Measurements from ENCODE around the gene KAT6B. TPM values are rescaled to one million over a fixed set of nuclear protein-coding genes. Genes with fewer than 3 reads are reported as not detected.

Gene KAT6B
- total and polyA plus RNA-seq, 2 experiments from 2014 or later = 32.0 to 43.9 TPM

DNA sequence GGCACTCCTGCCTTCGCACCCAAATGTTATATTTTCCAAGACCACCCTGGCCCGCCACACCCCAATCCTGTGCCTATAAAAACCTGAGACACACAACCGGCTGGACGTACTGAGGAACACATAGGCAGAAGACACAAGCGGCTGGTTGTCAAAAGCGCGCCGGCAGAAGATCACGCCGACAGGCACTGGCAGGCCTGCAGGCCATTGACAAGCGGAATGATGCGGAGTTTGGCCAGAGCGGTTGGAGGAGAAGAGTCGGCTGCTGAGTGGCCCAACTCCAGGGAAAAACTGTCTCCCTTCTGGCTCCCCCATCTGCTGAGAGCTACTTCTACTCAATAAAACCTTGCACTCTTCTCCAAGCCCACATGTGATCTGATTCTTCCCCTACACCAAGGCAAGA lies 245.4 kb downstream of the KAT6B start:
- Histone ChIP-seq H3K9me3 (ENCODE audit: low read depth) (no peaks in the 10 kb centered on the region), H3K27me3 (peaks cover 34% of the 10 kb centered on the region), H3K27ac (no peak overlapping the region), H3K4me3 (no peak overlapping the region), H3K4me1 (ENCODE audit: low read depth) (peaks cover 6% of the 10 kb centered on the region), H3K36me3 (no peaks in the 10 kb centered on the region)
- TF ChIP-seq, protein P1, sequence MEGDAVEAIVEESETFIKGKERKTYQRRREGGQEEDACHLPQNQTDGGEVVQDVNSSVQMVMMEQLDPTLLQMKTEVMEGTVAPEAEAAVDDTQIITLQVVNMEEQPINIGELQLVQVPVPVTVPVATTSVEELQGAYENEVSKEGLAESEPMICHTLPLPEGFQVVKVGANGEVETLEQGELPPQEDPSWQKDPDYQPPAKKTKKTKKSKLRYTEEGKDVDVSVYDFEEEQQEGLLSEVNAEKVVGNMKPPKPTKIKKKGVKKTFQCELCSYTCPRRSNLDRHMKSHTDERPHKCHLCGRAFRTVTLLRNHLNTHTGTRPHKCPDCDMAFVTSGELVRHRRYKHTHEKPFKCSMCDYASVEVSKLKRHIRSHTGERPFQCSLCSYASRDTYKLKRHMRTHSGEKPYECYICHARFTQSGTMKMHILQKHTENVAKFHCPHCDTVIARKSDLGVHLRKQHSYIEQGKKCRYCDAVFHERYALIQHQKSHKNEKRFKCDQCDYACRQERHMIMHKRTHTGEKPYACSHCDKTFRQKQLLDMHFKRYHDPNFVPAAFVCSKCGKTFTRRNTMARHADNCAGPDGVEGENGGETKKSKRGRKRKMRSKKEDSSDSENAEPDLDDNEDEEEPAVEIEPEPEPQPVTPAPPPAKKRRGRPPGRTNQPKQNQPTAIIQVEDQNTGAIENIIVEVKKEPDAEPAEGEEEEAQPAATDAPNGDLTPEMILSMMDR (IDR thresholded peaks at IDR 0.05; ENCODE audit: low read depth, low read length) = no peak
- DNase-seq (ENCODE audit: low read depth in 1 of 2, low spot score in 1 of 2) = no peak

GRCh38 chr10:75072727-75073126 lies 246.3 kb downstream of the KAT6B start:
- Histone ChIP-seq H3K4me1 (ENCODE audit: low read depth) (peaks cover 6% of the 10 kb centered on the region), H3K9me3 (ENCODE audit: low read depth) (no peaks in the 10 kb centered on the region), H3K27ac (no peak overlapping the region), H3K4me3 (no peak overlapping the region), H3K27me3 (peaks cover 41% of the 10 kb centered on the region), H3K36me3 (no peaks in the 10 kb centered on the region)
- TF ChIP-seq, protein P1 (IDR thresholded peaks at IDR 0.05; ENCODE audit: low read depth, low read length) = no peak
- DNase-seq (ENCODE audit: low read depth in 1 of 2, low spot score in 1 of 2) = no peak

DNA sequence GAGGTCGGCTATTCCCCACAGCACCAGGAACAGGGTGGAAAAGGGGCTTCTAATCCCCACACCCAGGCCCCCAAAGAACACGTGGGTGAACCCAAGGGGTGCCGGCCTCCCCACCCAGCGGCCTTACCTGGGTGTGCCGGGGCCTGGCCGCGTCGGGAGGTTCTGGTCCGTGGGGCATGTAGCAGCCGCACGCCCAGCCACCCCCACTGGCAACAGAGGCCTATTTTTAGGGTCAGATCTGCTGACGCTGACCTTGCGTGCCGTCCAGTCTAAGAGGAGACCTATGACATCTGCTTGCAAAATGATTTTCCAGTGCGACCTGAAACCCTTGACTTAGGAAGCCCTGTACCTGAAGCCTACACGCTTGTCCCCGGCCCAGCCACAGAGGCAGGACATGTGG lies 247.0 kb downstream of the KAT6B start:
- TF ChIP-seq, protein P1 (IDR thresholded peaks at IDR 0.05; ENCODE audit: low read depth, low read length) = no peak
- Histone ChIP-seq H3K27ac (no peak overlapping the region), H3K4me3 (no peak overlapping the region)

GRCh38 chr10:75074711-75075445 lies 248.5 kb downstream of the KAT6B start:
- TF ChIP-seq, protein P1 (IDR thresholded peaks at IDR 0.05; ENCODE audit: low read depth, low read length) = no peak
- no peak for DNase-seq (ENCODE audit: low read depth in 1 of 2, low spot score in 1 of 2)
- H3K4me1 ChIP-seq (ENCODE audit: low read depth) = peaks cover 12% of the 10 kb centered on the region
- no peak overlapping the region for H3K27ac ChIP-seq
- H3K36me3 ChIP-seq = no peaks in the 10 kb centered on the region
- no peak overlapping the region for H3K4me3 ChIP-seq
- H3K9me3 ChIP-seq (ENCODE audit: low read depth) = no peaks in the 10 kb centered on the region
- peaks cover 48% of the 10 kb centered on the region for H3K27me3 ChIP-seq

More for the DNA sequence above, 247.0 kb downstream of the KAT6B start:
- H3K36me3 ChIP-seq = no peaks in the 10 kb centered on the region
- no peaks in the 10 kb centered on the region for H3K9me3 ChIP-seq (ENCODE audit: low read depth)
- peaks cover 6% of the 10 kb centered on the region for H3K4me1 ChIP-seq (ENCODE audit: low read depth)
- H3K27me3 ChIP-seq = peaks cover 48% of the 10 kb centered on the region
- no peak for DNase-seq (ENCODE audit: low read depth in 1 of 2, low spot score in 1 of 2)

- DNase-seq (ENCODE audit: low read depth in 1 of 2, low spot score in 1 of 2) = no peak
Measured at GRCh38 chr10:75076348-75076747, 249.9 kb downstream of the KAT6B start.

More at GRCh38 chr10:75076348-75076747, 249.9 kb downstream of the KAT6B start:
- no peaks in the 10 kb centered on the region for H3K9me3 ChIP-seq (ENCODE audit: low read depth)
- no peak overlapping the region for H3K27ac ChIP-seq
- H3K4me3 ChIP-seq = no peak overlapping the region
- H3K27me3 ChIP-seq = peaks cover 52% of the 10 kb centered on the region
- H3K4me1 ChIP-seq (ENCODE audit: low read depth) = peaks cover 8% of the 10 kb centered on the region
- no peaks in the 10 kb centered on the region for H3K36me3 ChIP-seq
- TF ChIP-seq, protein P1 (IDR thresholded peaks at IDR 0.05; ENCODE audit: low read depth, low read length) = no peak
